ENCODE results near the gene POLDIP3.
A peak's percentile ranks its signal among the peaks of the same experiment; 100 is the strongest.

POLDIP3 gene

GRCh38 chr22:42648368-42649245, 33.9 kb upstream of the POLDIP3 start (continued):
- TF ChIP-seq, protein P1, sequence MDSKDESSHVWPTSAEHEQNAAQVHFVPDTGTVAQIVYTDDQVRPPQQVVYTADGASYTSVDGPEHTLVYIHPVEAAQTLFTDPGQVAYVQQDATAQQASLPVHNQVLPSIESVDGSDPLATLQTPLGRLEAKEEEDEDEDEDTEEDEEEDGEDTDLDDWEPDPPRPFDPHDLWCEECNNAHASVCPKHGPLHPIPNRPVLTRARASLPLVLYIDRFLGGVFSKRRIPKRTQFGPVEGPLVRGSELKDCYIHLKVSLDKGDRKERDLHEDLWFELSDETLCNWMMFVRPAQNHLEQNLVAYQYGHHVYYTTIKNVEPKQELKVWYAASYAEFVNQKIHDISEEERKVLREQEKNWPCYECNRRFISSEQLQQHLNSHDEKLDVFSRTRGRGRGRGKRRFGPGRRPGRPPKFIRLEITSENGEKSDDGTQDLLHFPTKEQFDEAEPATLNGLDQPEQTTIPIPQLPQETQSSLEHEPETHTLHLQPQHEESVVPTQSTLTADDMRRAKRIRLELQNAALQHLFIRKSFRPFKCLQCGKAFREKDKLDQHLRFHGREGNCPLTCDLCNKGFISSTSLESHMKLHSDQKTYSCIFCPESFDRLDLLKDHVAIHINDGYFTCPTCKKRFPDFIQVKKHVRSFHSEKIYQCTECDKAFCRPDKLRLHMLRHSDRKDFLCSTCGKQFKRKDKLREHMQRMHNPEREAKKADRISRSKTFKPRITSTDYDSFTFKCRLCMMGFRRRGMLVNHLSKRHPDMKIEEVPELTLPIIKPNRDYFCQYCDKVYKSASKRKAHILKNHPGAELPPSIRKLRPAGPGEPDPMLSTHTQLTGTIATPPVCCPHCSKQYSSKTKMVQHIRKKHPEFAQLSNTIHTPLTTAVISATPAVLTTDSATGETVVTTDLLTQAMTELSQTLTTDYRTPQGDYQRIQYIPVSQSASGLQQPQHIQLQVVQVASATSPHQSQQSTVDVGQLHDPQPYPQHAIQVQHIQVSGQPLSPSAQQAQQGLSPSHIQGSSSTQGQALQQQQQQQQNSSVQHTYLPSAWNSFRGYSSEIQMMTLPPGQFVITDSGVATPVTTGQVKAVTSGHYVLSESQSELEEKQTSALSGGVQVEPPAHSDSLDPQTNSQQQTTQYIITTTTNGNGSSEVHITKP (tag by site-specific recombination; IDR thresholded peaks at IDR 0.05), result no peak
- TF ChIP-seq, protein P2, sequence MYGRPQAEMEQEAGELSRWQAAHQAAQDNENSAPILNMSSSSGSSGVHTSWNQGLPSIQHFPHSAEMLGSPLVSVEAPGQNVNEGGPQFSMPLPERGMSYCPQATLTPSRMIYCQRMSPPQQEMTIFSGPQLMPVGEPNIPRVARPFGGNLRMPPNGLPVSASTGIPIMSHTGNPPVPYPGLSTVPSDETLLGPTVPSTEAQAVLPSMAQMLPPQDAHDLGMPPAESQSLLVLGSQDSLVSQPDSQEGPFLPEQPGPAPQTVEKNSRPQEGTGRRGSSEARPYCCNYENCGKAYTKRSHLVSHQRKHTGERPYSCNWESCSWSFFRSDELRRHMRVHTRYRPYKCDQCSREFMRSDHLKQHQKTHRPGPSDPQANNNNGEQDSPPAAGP (tag by site-specific recombination; IDR thresholded peaks at IDR 0.05), result peak; percentile 99
- TF ChIP-seq ZBTB8A (tag by site-specific recombination; IDR thresholded peaks at IDR 0.05), result peak; percentile 72
- TF ChIP-seq, protein P3, sequence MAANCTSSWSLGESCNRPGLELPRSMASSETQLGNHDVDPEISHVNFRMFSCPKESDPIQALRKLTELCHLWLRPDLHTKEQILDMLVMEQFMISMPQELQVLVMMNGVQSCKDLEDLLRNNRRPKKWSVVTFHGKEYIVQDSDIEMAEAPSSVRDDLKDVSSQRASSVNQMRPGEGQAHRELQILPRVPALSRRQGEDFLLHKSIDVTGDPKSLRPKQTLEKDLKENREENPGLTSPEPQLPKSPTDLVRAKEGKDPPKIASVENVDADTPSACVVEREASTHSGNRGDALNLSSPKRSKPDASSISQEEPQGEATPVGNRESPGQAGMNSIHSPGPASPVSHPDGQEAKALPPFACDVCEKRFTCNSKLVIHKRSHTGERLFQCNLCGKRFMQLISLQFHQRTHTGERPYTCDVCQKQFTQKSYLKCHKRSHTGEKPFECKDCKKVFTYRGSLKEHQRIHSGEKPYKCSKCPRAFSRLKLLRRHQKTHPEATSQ (tag by site-specific recombination; IDR thresholded peaks at IDR 0.05), result peak; percentile 83; the same call in 1 of the 2 replicates
- TF ChIP-seq ZNF624 (tag by site-specific recombination; IDR thresholded peaks at IDR 0.05), result no peak
- peak; percentile 73 for TF ChIP-seq ZNF777 (tag by site-specific recombination; IDR thresholded peaks at IDR 0.05; ENCODE audit: borderline replicate concordance)
- no peak for TF ChIP-seq ZNF416 (tag by site-specific recombination; IDR thresholded peaks at IDR 0.05)
- TF ChIP-seq ZNF623 (tag by site-specific recombination; IDR thresholded peaks at IDR 0.05), result no peak
- TF ChIP-seq, protein P4, sequence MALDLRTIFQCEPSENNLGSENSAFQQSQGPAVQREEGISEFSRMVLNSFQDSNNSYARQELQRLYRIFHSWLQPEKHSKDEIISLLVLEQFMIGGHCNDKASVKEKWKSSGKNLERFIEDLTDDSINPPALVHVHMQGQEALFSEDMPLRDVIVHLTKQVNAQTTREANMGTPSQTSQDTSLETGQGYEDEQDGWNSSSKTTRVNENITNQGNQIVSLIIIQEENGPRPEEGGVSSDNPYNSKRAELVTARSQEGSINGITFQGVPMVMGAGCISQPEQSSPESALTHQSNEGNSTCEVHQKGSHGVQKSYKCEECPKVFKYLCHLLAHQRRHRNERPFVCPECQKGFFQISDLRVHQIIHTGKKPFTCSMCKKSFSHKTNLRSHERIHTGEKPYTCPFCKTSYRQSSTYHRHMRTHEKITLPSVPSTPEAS (tag by site-specific recombination; IDR thresholded peaks at IDR 0.05), result peak; percentile 96
- no peak for TF ChIP-seq ZNF473 (tag by site-specific recombination; IDR thresholded peaks at IDR 0.05)
- TF ChIP-seq ZNF747 (tag by site-specific recombination; IDR thresholded peaks at IDR 0.05), result no peak
- peak; percentile 85 for TF ChIP-seq ZNF2 (tag by site-specific recombination; IDR thresholded peaks at IDR 0.05)

GRCh38 chr22:42648017-42648367, 33.3 kb upstream of the POLDIP3 start:
- ChIA-PET POLR2A (interaction anchor here (1.3 kb wide), 1 partner anchor 33 kb away, joined by 5 read pairs; the partner anchor contains the start of gene POLDIP3), CTCF (interaction anchor here (0.6 to 3.1 kb wide), 2 partner anchors 10 to 26 kb away, joined by 3 to 18 read pairs; no protein-coding TSS in a partner anchor)
- Histone ChIP-seq H3K4me1 (ENCODE audit: control insufficient read depth, insufficient read depth, low read length) (peaks cover 22% of the 10 kb centered on the region), H3K36me3 (ENCODE audit: control insufficient read depth in 2 of 2, insufficient read depth in 1 of 2, low read length in 2 of 2) (no peaks in the 10 kb centered on the region), H3K4me3 (ENCODE audit: low read depth, low read length) (peak overlapping the region; percentile 72), H3K9me3 (ENCODE audit: control insufficient read depth, insufficient read depth, low read depth, low read length) (no peaks in the 10 kb centered on the region), H3K27ac (ENCODE audit: extremely low read depth, low read depth, low read length) (no peak overlapping the region)
- TF ChIP-seq ZNF701 (tag by site-specific recombination; IDR thresholded peaks at IDR 0.05) (no peak), ZNF629 (tag by site-specific recombination; IDR thresholded peaks at IDR 0.05) (no peak), KLF10 (tag by site-specific recombination; IDR thresholded peaks at IDR 0.05) (no peak), SCRT1 (tag by site-specific recombination; IDR thresholded peaks at IDR 0.05; ENCODE audit: borderline replicate concordance) (no peak), MEIS1 (CRISPR knock-in tag; IDR thresholded peaks at IDR 0.05; ENCODE audit: borderline replicate concordance) (no peak), ZSCAN23 (tag by site-specific recombination; IDR thresholded peaks at IDR 0.05) (no peak), MZF1 (tag by site-specific recombination; IDR thresholded peaks at IDR 0.05; ENCODE audit: borderline replicate concordance) (no peak), KLF1 (tag by site-specific recombination; IDR thresholded peaks at IDR 0.05) (no peak), ZSCAN16 (tag by site-specific recombination; IDR thresholded peaks at IDR 0.05) (no peak), ZBTB10 (tag by site-specific recombination; IDR thresholded peaks at IDR 0.05) (no peak)
- TF ChIP-seq, protein P5, sequence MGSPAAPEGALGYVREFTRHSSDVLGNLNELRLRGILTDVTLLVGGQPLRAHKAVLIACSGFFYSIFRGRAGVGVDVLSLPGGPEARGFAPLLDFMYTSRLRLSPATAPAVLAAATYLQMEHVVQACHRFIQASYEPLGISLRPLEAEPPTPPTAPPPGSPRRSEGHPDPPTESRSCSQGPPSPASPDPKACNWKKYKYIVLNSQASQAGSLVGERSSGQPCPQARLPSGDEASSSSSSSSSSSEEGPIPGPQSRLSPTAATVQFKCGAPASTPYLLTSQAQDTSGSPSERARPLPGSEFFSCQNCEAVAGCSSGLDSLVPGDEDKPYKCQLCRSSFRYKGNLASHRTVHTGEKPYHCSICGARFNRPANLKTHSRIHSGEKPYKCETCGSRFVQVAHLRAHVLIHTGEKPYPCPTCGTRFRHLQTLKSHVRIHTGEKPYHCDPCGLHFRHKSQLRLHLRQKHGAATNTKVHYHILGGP (tag by site-specific recombination; IDR thresholded peaks at IDR 0.05), result no peak

Measured in HEK293 (cell line).